Endothelial cell of umbilical vein (primary cell): Measurements from ENCODE around the gene CPVL. TPM values are rescaled to one million over a fixed set of nuclear protein-coding genes. Genes with fewer than 3 reads are reported as not detected.

Experiments used
- BruUV-seq: library from RNA; stranded (reverse); fragments of 400-500 nt; replicated peaks from 2 replicates; lab custom pipeline; 2021; lab: Mats Ljungman, UMichigan
- CTCF ChIA-PET: fragments of 300-600, 350-600 bp; sonication (Branson Sonifier 250); formaldehyde crosslinking; loops from one replicate; lab custom pipeline; 2021; ENCODE audit warnings: antibody characterized with exemption, inconsistent platforms; lab: Charles Lee
- POLR2A ChIA-PET: fragments of 300-600, 350-600 bp; sonication (Branson Sonifier 250); formaldehyde crosslinking; loops from one replicate; lab custom pipeline; 2021; ENCODE audit warnings: antibody characterized with exemption, inconsistent platforms; lab: Charles Lee
- DNase-seq: peaks from one replicate; pipeline ENCODE4 v3.0.0-alpha.2; 2011; ENCODE audit warnings: low read depth, low spot score
- FAIRE-seq: peaks from 2 replicates; lab custom pipeline; 2011; peaks lifted over from hg19 to GRCh38; lab: Jason Lieb, UNC
- H2AFZ ChIP-seq: 2 replicates; pipeline ENCODE4 v1.6.0; 2012; ENCODE audit warnings: low read depth, low read length, control low read depth, inconsistent platforms
- H3K27ac ChIP-seq: 2 replicates; pipeline ENCODE4 v1.5.1; 2011; ENCODE audit warnings: low read depth, mild to moderate bottlenecking, control low read depth, low read length, moderate library complexity; ENCODE audit not compliant: insufficient read depth
- H3K27me3 ChIP-seq, 2 experiments: 2 replicates each; pipeline versions ENCODE4 v1.6.0 to v1.6.1; 2011; ENCODE audit warnings: low read length in 2 of 2, mixed read lengths in 1 of 2; ENCODE audit not compliant: control insufficient read depth in 2 of 2, insufficient read depth in 2 of 2
- H3K36me3 ChIP-seq, 2 experiments: 2 replicates in 1 of 2; 3 replicates in 1 of 2; pipeline ENCODE4 v1.5.1; 2011; ENCODE audit warnings: low read length in 2 of 2, mild to moderate bottlenecking in 1 of 2, moderate library complexity in 1 of 2; ENCODE audit not compliant: control insufficient read depth in 2 of 2, insufficient read depth in 2 of 2; ENCODE audit errors: extremely low read depth in 1 of 2
- H3K4me1 ChIP-seq: 3 replicates; pipeline ENCODE4 v1.5.1; 2011; ENCODE audit warnings: mild to moderate bottlenecking, low read length; ENCODE audit not compliant: control insufficient read depth, insufficient read depth; ENCODE audit errors: extremely low read depth
- H3K4me2 ChIP-seq: 2 replicates; pipeline ENCODE4 v1.6.1; 2011; ENCODE audit warnings: low read length, control low read depth, mixed read lengths; ENCODE audit not compliant: insufficient read depth
- H3K4me3 ChIP-seq, 3 experiments: fragments of 200-600 bp in 1 of 3; sonication (generic), shearing (Covaris generic) in 1 of 3; replicated peaks in 1 of 3; 2 replicates each; pipeline ENCODE4 v1.5.1; 2011 to 2016; ENCODE audit warnings: control low read depth in 3 of 3, low read length in 3 of 3, mild to moderate bottlenecking in 2 of 3, inconsistent platforms in 1 of 3, low read depth in 1 of 3, moderate library complexity in 1 of 3; ENCODE audit not compliant: insufficient read depth in 1 of 3
- H3K79me2 ChIP-seq: 2 replicates; pipeline ENCODE4 v1.6.0; 2012; ENCODE audit warnings: low read length, inconsistent platforms; ENCODE audit not compliant: control insufficient read depth, insufficient read depth
- H3K9ac ChIP-seq: replicated peaks from 2 replicates; pipeline ENCODE3; 2011; ENCODE audit warnings: low read length, control low read depth; ENCODE audit not compliant: insufficient read depth; ENCODE audit errors: extremely low read depth
- H3K9me1 ChIP-seq: replicated peaks from 3 replicates; pipeline ENCODE4 v1.6.0; 2011; ENCODE audit warnings: mild to moderate bottlenecking, low read length; ENCODE audit not compliant: control insufficient read depth, insufficient read depth; ENCODE audit errors: extremely low read depth
- H3K9me3 ChIP-seq: replicated peaks from 2 replicates; pipeline ENCODE4 v1.5.1; 2012; ENCODE audit warnings: low read length, inconsistent platforms; ENCODE audit not compliant: control insufficient read depth, insufficient read depth
- H4K20me1 ChIP-seq: replicated peaks from 2 replicates; pipeline ENCODE3; 2011; ENCODE audit warnings: mild to moderate bottlenecking, low read length; ENCODE audit not compliant: control insufficient read depth, insufficient read depth; ENCODE audit errors: extremely low read depth
- EZH2 ChIP-seq: IDR thresholded peaks from 2 replicates; pipeline ENCODE4 v1.6.1; 2012; ENCODE audit warnings: borderline replicate concordance, low read depth, mild to moderate bottlenecking, moderate library complexity, low read length, inconsistent platforms; ENCODE audit not compliant: severe bottlenecking
- FOS ChIP-seq: IDR thresholded peaks from 2 replicates; pipeline ENCODE4 v1.6.1; 2011; ENCODE audit warnings: mild to moderate bottlenecking, low read length, moderate library complexity, borderline replicate concordance; ENCODE audit not compliant: insufficient read depth
- GATA2 ChIP-seq: IDR thresholded peaks from 2 replicates; pipeline ENCODE4 v1.7.0; 2011; ENCODE audit warnings: low read depth, mild to moderate bottlenecking, moderate library complexity, mixed read lengths, low read length; ENCODE audit not compliant: insufficient read length, insufficient read depth
- JUN ChIP-seq: IDR thresholded peaks from 2 replicates; pipeline ENCODE4 v1.6.1; 2011; ENCODE audit warnings: borderline replicate concordance, low read depth; ENCODE audit not compliant: insufficient read length, insufficient read depth
- MYC ChIP-seq: IDR thresholded peaks from one replicate; pipeline ENCODE4 v1.6.1; 2011; ENCODE audit warnings: mild to moderate bottlenecking, low read depth, low read length
- POLR2A ChIP-seq: IDR thresholded peaks from 2 replicates; pipeline ENCODE4 v1.6.1; 2012; ENCODE audit warnings: low read depth, mild to moderate bottlenecking, control low read depth, low read length
- POLR2AphosphoS5 ChIP-seq: IDR thresholded peaks from 2 replicates; pipeline ENCODE4 v1.6.1; 2012; ENCODE audit warnings: low read depth, mild to moderate bottlenecking, control low read depth, low read length, moderate library complexity; ENCODE audit not compliant: insufficient read depth
- dilution Hi-C: fragments of 300-500 bp; cut with MboI; formaldehyde crosslinking; loops from one replicate; pipeline ENCODE4 v1.15.0; 2019; ENCODE audit warnings: low sequenced_read_pairs; ENCODE audit not compliant: extremely low pct_ligation_motif_present
- intact Hi-C: fragments of 100-400 bp; cut with micrococcal nuclease; formaldehyde crosslinking; loops from one replicate; pipeline ENCODE4 v1.10.0; 2022
- polyA plus RNA-seq, 4 experiments: library from polyadenylated mRNA; depleted of rRNA in 3 of 4; stranded (reverse) in 3 of 4; unstranded in 1 of 4; fragments of >200 nt; gene quantifications; 2 replicates each; pipeline versions ENCODE4 v1.2.1 to v1.2.3, GENCODE V29; 2011 to 2012; ENCODE audit warnings: missing spikeins in 1 of 4
- total RNA-seq: library from RNA; stranded (reverse); gene quantifications from 2 replicates; pipeline ENCODE4 v1.2.3, GENCODE V29; 2021
- TF ChIP-seq, protein P1 (sequence below), 2 donors: IDR thresholded peaks; 1 replicate in 1 of 2; 2 replicates in 1 of 2; pipeline ENCODE4 v1.5.1; 2011; ENCODE audit warnings: low read length in 2 of 2, mild to moderate bottlenecking in 2 of 2, moderate library complexity in 2 of 2, control low read depth in 1 of 2, inconsistent platforms in 1 of 2, low read depth in 1 of 2; ENCODE audit not compliant: insufficient read depth in 1 of 2; ENCODE audit errors: extremely low read depth in 1 of 2
- TF ChIP-seq, protein P2 (sequence below): IDR thresholded peaks from 2 replicates; pipeline ENCODE4 v1.6.1; 2011; ENCODE audit not compliant: insufficient read depth, insufficient read length

CPVL gene
- total and polyA plus RNA-seq, 2 donors (not counting 3 experiments of a cell fraction or from before 2014, with no cell fraction given) = 0.14 TPM; not detected in 1

DNA sequence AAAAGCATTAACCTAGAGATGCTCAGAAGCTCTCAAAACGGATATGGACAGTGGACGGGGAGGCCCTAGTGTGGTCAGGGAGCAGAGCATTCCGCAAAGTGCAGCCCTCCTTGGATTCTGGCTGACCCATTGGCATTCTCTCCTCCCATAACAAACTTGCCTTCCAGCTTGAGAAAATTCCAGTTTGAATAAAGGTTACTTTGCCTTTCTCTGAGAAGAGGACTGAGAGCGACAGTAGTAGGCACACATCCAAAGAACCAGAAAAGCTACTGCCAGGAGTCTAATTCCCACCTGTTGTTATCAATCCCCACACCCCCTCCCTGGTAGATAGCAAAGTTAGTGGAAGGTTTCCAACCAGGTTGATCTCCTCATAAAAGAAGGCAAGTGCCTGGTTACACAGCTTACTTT, 103.5 kb downstream of the CPVL start:
- TF ChIP-seq FOS (no peak), POLR2A (no peak), EZH2 (no peak), POLR2AphosphoS5 (no peak), MYC (no peak), JUN (no peak), GATA2 (no peak)
- TF ChIP-seq, protein P1, sequence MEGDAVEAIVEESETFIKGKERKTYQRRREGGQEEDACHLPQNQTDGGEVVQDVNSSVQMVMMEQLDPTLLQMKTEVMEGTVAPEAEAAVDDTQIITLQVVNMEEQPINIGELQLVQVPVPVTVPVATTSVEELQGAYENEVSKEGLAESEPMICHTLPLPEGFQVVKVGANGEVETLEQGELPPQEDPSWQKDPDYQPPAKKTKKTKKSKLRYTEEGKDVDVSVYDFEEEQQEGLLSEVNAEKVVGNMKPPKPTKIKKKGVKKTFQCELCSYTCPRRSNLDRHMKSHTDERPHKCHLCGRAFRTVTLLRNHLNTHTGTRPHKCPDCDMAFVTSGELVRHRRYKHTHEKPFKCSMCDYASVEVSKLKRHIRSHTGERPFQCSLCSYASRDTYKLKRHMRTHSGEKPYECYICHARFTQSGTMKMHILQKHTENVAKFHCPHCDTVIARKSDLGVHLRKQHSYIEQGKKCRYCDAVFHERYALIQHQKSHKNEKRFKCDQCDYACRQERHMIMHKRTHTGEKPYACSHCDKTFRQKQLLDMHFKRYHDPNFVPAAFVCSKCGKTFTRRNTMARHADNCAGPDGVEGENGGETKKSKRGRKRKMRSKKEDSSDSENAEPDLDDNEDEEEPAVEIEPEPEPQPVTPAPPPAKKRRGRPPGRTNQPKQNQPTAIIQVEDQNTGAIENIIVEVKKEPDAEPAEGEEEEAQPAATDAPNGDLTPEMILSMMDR (IDR thresholded peaks at IDR 0.05; ENCODE audit: extremely low read depth in 1 of 2, insufficient read depth in 1 of 2, low read depth in 1 of 2, low read length in 2 of 2) = no peak
- TF ChIP-seq, protein P2, sequence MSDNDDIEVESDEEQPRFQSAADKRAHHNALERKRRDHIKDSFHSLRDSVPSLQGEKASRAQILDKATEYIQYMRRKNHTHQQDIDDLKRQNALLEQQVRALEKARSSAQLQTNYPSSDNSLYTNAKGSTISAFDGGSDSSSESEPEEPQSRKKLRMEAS = no peak
- ChIA-PET POLR2A (no interaction called here), CTCF (interaction anchor here (1.0 to 2.2 kb wide), 4 partner anchors 64 to 120 kb away, joined by 3 to 7 read pairs (median 6); no protein-coding TSS in a partner anchor)
- H3K4me3 ChIP-seq = no peak overlapping the region
- no peak overlapping the region for H3K9ac ChIP-seq
- no TSS peak for BruUV-seq
- H3K4me1 ChIP-seq = peaks cover 31% of the 10 kb centered on the region
- H3K9me3 ChIP-seq = no peaks in the 10 kb centered on the region
- DNase-seq (no peak), FAIRE-seq (no peak)
- H3K9me1 ChIP-seq = no peaks in the 10 kb centered on the region
- H3K36me3 ChIP-seq = no peaks in the 10 kb centered on the region
- H4K20me1 ChIP-seq = no peaks in the 10 kb centered on the region
- no peak overlapping the region for H3K4me2 ChIP-seq
- dilution Hi-C loops (no loop called here), intact Hi-C loops (no loop called here)
- H2AFZ ChIP-seq = no peak overlapping the region
- H3K27me3 ChIP-seq = no peaks in the 10 kb centered on the region
- no peaks in the 10 kb centered on the region for H3K79me2 ChIP-seq
- H3K27ac ChIP-seq = no peak overlapping the region
